HepG2 (cell line): ENCODE measurements around the gene PLCL1. TPM values are rescaled to one million over a fixed set of nuclear protein-coding genes. Genes with fewer than 3 reads are reported as not detected.

Experiments used
- ATAC-seq: fragments of 200-7000 bp; cut with Tn5 transposase; 3 replicates; pipeline ENCODE4 v1.9.1; 2020; ENCODE audit warnings: mild to moderate bottlenecking, moderate library complexity
- BruUV-seq: library from RNA; stranded (reverse); fragments of 400-500 nt; replicated peaks from 2 replicates; lab custom pipeline; 2021; lab: Mats Ljungman, UMichigan
- CTCF ChIA-PET: fragments of 300-600 bp; formaldehyde crosslinking; extraction: SDS; loops from one replicate; lab custom pipeline; 2021; ENCODE audit warnings: low total read pairs, inconsistent platforms, low intra/inter-chr PET ratio; lab: Yijun Ruan, JAX
- POLR2A ChIA-PET: fragments of 350-600 bp; sonication (Branson Sonifier 250); formaldehyde crosslinking; loops from one replicate; lab custom pipeline; 2020; ENCODE audit warnings: antibody characterized with exemption, inconsistent platforms; lab: Yijun Ruan, JAX
- DNase-seq: peaks from one replicate; pipeline ENCODE4 v3.0.0-alpha.2; 2015; ENCODE audit warnings: low spot score
- FAIRE-seq: peaks from 3 replicates; lab custom pipeline; 2011; peaks lifted over from hg19 to GRCh38; lab: Jason Lieb, UNC
- H2AFZ ChIP-seq: one replicate; pipeline ENCODE4 v1.6.1; 2011; ENCODE audit warnings: low read length, inconsistent platforms
- H3K27ac ChIP-seq: fragments of 300-600 bp; 3 replicates; pipeline ENCODE4 v1.8.0; 2011; ENCODE audit warnings: mixed run types, mild to moderate bottlenecking, mixed read lengths, low read length, inconsistent platforms; ENCODE audit not compliant: insufficient read depth; ENCODE audit errors: extremely low read length
- H3K27me3 ChIP-seq, 2 experiments: fragments of 200-600 bp in 1 of 2; 2 replicates in 1 of 2; 3 replicates in 1 of 2; pipeline versions ENCODE4 v1.6.0 to v1.8.0; 2011; ENCODE audit warnings: low read length in 2 of 2, mild to moderate bottlenecking in 2 of 2, moderate library complexity in 2 of 2, inconsistent platforms in 1 of 2; ENCODE audit not compliant: insufficient read depth in 2 of 2, control insufficient read depth in 1 of 2
- H3K36me3 ChIP-seq, 2 experiments: fragments of 200-600 bp in 1 of 2; replicated peaks in 1 of 2; 2 replicates in 1 of 2; 3 replicates in 1 of 2; pipeline versions ENCODE4 v1.5.1 to v1.8.0; 2011; ENCODE audit warnings: low read length in 2 of 2, inconsistent platforms in 1 of 2; ENCODE audit not compliant: insufficient read depth in 2 of 2, control insufficient read depth in 1 of 2
- H3K4me1 ChIP-seq: 2 replicates; pipeline ENCODE4 v1.5.1; 2012; ENCODE audit warnings: low read length, inconsistent platforms; ENCODE audit not compliant: insufficient read depth
- H3K4me2 ChIP-seq: 2 replicates; pipeline ENCODE4 v1.6.0; 2011; ENCODE audit warnings: low read depth, low read length, inconsistent platforms
- H3K4me3 ChIP-seq, 3 experiments: fragments of 200-600 bp in 1 of 3; sonication (generic), shearing (Covaris generic) in 1 of 3; replicated peaks in 1 of 3; 2 replicates each; pipeline ENCODE4 v1.5.1; 2011 to 2016; ENCODE audit warnings: low read length in 3 of 3, inconsistent platforms in 2 of 3, low read depth in 2 of 3, mild to moderate bottlenecking in 2 of 3, control low read depth in 1 of 3, mixed read lengths in 1 of 3; ENCODE audit not compliant: insufficient read depth in 1 of 3
- H3K79me2 ChIP-seq: one replicate; pipeline ENCODE4 v1.6.1; 2011; ENCODE audit warnings: low read length, inconsistent platforms; ENCODE audit not compliant: insufficient read depth
- H3K9ac ChIP-seq: 2 replicates; pipeline ENCODE4 v1.6.0; 2011; ENCODE audit warnings: mild to moderate bottlenecking, low read depth, low read length, inconsistent platforms; ENCODE audit not compliant: insufficient read depth
- H3K9me3 ChIP-seq: 2 replicates; pipeline ENCODE4 v1.5.1; 2012; ENCODE audit warnings: mild to moderate bottlenecking, low read length
- H4K20me1 ChIP-seq: 2 replicates; pipeline ENCODE4 v1.6.0; 2011; ENCODE audit warnings: inconsistent platforms, mild to moderate bottlenecking, low read length, moderate library complexity; ENCODE audit not compliant: insufficient read depth
- FOXA3 ChIP-seq: IDR thresholded peaks from 2 replicates; pipeline ENCODE4 v1.6.1; 2016; ENCODE audit warnings: missing genetic modification reagents, missing compliant biosample characterization
- RBAK ChIP-seq: sonication (generic); formaldehyde crosslinking; IDR thresholded peaks from 2 replicates; pipeline ENCODE4 v1.5.1; 2020; ENCODE audit warnings: mild to moderate bottlenecking, missing genetic modification reagents
- RCOR2 ChIP-seq: IDR thresholded peaks from 2 replicates; pipeline ENCODE4 v1.6.1; 2016; ENCODE audit warnings: missing biosample characterization, missing genetic modification reagents
- RFX3 ChIP-seq: IDR thresholded peaks from 2 replicates; pipeline ENCODE4 v1.6.1; 2016; ENCODE audit warnings: missing biosample characterization, missing genetic modification reagents
- SMARCE1 ChIP-seq: fragments of 450-650 bp; IDR thresholded peaks from 2 replicates; pipeline ENCODE4 v1.6.1; 2017; ENCODE audit warnings: borderline replicate concordance
- XRCC5 ChIP-seq: fragments of 200-400 bp; formaldehyde crosslinking; optimal IDR thresholded peaks from 2 replicates; pipeline ENCODE3; 2017; ENCODE audit warnings: mild to moderate bottlenecking, low read length
- YEATS4 ChIP-seq: sonication (generic); formaldehyde crosslinking; IDR thresholded peaks from 2 replicates; pipeline ENCODE4 v1.4.0; 2020; ENCODE audit warnings: missing genetic modification reagents, borderline replicate concordance
- ZBTB42 ChIP-seq: sonication (generic); formaldehyde crosslinking; IDR thresholded peaks from 2 replicates; pipeline ENCODE4 v1.5.0; 2020; ENCODE audit warnings: mild to moderate bottlenecking, missing genetic modification reagents
- ZNF280B ChIP-seq: sonication (generic); formaldehyde crosslinking; IDR thresholded peaks from 2 replicates; pipeline ENCODE4 v1.5.0; 2020; ENCODE audit warnings: missing genetic modification reagents, mild to moderate bottlenecking, borderline replicate concordance
- ZNF335 ChIP-seq: sonication (generic); formaldehyde crosslinking; IDR thresholded peaks from 2 replicates; pipeline ENCODE4 v1.4.0; 2020; ENCODE audit warnings: missing genetic modification reagents
- ZNF468 ChIP-seq: sonication (generic); formaldehyde crosslinking; IDR thresholded peaks from 2 replicates; pipeline ENCODE4 v1.8.0; 2022; ENCODE audit warnings: mild to moderate bottlenecking, moderate library complexity, missing genetic modification reagents
- ZNF75D ChIP-seq: sonication (generic); formaldehyde crosslinking; IDR thresholded peaks from 2 replicates; pipeline ENCODE4 v1.8.1; 2023; ENCODE audit warnings: missing genetic modification reagents, mild to moderate bottlenecking, borderline replicate concordance
- ZZZ3 ChIP-seq: sonication (generic); formaldehyde crosslinking; IDR thresholded peaks from 2 replicates; pipeline ENCODE4 v1.4.0; 2020; ENCODE audit warnings: missing genetic modification reagents, mild to moderate bottlenecking, borderline replicate concordance
- WGBS: methylation state at CpG from one replicate; pipeline ENCODE4 v1.1.6; 2017; ENCODE audit warnings: low lambda C conversion rate; 5-methylcytosine and 5-hydroxymethylcytosine counted together
- in situ Hi-C: cut with HindIII; loops from 2 replicates; pipeline ENCODE4 v1.10.0; 2017; ENCODE audit warnings: low pct_unique_long_range_greater_than_20kb; ENCODE audit not compliant: extremely low pct_ligation_motif_present
- intact Hi-C: fragments of 100-400 bp; cut with micrococcal nuclease; formaldehyde crosslinking; loops from one replicate; pipeline ENCODE4 v1.10.0; 2022; ENCODE audit not compliant: unreplicated experiment
- polyA plus RNA-seq, 8 experiments: library from polyadenylated mRNA; depleted of rRNA in 3 of 8; stranded (reverse) in 7 of 8; unstranded in 1 of 8; fragments of >200 nt; fragmentation: Illumina TruSeq in 4 of 8; extraction: Trizol in 4 of 8; gene quantifications; 2 replicates each; pipeline versions ENCODE4 v1.2.1 to v1.2.3, GENCODE V29; 2011 to 2016; ENCODE audit warnings: low read depth in 4 of 8, missing spikeins in 1 of 8, mixed read lengths in 1 of 8; ENCODE audit not compliant: insufficient read depth in 1 of 8
- total RNA-seq, 5 experiments: library from RNA; depleted of rRNA; stranded (reverse); fragments of >200 nt; fragmentation: Illumina TruSeq; extraction: Trizol; gene quantifications; 2 replicates each; pipeline ENCODE4 v1.2.3, GENCODE V29; 2016; ENCODE audit warnings: low read depth in 1 of 5
- TF ChIP-seq, protein P1 (sequence below): sonication (generic); formaldehyde crosslinking; IDR thresholded peaks from 2 replicates; pipeline ENCODE4 v1.4.0; 2020; ENCODE audit warnings: missing genetic modification reagents

PLCL1 gene
- total and polyA plus RNA-seq, 2 of the 13 experiments (the other 11 are each of a cell fraction or from before 2014, with no cell fraction given), result not detected

DNA sequence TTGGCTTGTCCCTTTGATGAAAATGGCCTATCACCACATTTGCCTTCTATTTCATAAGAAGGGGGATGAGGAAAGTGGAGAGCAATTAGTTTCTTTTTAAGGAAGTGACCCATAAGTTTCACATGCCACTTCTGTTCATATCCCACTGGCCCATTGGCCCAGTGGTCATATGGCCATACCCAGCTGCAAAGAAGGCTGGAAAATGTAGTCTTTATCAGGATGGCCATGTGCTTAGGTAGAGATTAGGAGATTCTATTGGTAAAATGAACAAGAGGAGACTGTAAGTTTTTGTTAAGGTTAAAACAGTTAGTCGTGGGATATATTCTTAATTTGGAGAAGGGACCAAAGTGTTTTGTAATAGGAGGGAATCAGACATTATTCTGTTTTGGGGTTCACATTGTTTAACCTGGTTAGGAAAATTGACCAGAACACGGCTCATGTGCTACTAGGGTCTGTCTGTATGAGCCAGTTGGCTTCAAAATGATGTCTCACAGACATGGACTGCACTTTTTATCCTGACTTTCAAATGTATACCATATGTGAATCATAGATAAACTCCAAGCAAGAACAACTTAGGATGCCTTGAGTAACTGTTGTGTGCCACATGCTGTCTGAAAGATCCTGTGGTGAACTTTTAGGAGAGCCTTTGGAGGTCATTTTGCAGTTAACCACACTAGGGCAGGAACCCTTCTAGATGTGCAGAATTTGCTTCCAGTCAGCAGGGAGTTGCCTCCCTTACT is 17.3 kb downstream of the PLCL1 start:
- Histone ChIP-seq H2AFZ (no peak overlapping the region), H3K27ac (no peak overlapping the region), H3K9ac (no peak overlapping the region), H3K79me2 (no peaks in the 10 kb centered on the region), H3K4me1 (no peaks in the 10 kb centered on the region), H3K27me3 (no peaks in the 10 kb centered on the region), H3K36me3 (no peaks in the 10 kb centered on the region), H4K20me1 (no peaks in the 10 kb centered on the region), H3K9me3 (no peaks in the 10 kb centered on the region), H3K4me2 (no peak overlapping the region), H3K4me3 (no peak overlapping the region)
- intact Hi-C loops (no loop called here), in situ Hi-C loops (no loop called here)
- ChIA-PET CTCF (no interaction called here), POLR2A (no interaction called here)
- WGBS, result 0% methylated on average over 2 of the region's 2 CpGs
- ATAC-seq (no peak), DNase-seq (no peak), FAIRE-seq (no peak)
- BruUV-seq, result no TSS peak
- TF ChIP-seq, protein P1, sequence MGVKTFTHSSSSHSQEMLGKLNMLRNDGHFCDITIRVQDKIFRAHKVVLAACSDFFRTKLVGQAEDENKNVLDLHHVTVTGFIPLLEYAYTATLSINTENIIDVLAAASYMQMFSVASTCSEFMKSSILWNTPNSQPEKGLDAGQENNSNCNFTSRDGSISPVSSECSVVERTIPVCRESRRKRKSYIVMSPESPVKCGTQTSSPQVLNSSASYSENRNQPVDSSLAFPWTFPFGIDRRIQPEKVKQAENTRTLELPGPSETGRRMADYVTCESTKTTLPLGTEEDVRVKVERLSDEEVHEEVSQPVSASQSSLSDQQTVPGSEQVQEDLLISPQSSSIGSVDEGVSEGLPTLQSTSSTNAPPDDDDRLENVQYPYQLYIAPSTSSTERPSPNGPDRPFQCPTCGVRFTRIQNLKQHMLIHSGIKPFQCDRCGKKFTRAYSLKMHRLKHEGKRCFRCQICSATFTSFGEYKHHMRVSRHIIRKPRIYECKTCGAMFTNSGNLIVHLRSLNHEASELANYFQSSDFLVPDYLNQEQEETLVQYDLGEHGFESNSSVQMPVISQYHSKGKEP (CRISPR knock-in tag), result no peak
- TF ChIP-seq YEATS4 (no peak), RCOR2 (no peak), FOXA3 (CRISPR knock-in tag) (no peak), ZNF280B (CRISPR knock-in tag) (no peak), XRCC5 (no peak), SMARCE1 (no peak), RFX3 (CRISPR knock-in tag) (no peak), ZNF468 (no peak), RBAK (CRISPR knock-in tag) (no peak), ZNF75D (no peak), ZNF335 (CRISPR knock-in tag) (no peak), ZBTB42 (CRISPR knock-in tag) (no peak), ZZZ3 (CRISPR knock-in tag) (no peak)
